Measurements from ENCODE around the gene VANGL1.

VANGL1 gene

GRCh38 chr1:115604508-115604907 is 37.3 kb upstream of the VANGL1 start:
- Histone ChIP-seq H3K9me3 (ENCODE audit: control extremely low read depth in 1 of 5, control insufficient read depth in 4 of 5, insufficient read depth in 2 of 5, low read depth in 1 of 5, low read length in 4 of 5) (no peaks in the 10 kb centered on the region), H3K36me3 (ENCODE audit: control insufficient read depth in 4 of 4, insufficient read depth in 4 of 4, low read length in 3 of 4) (no peaks in the 10 kb centered on the region)
- POLR2A ChIA-PET = no interaction called here

GRCh38 chr1:115606305-115606704 is 35.5 kb upstream of the VANGL1 start:
- no peaks in the 10 kb centered on the region for H3K27me3 ChIP-seq (replicated peaks in 2 of 5; ENCODE audit: control insufficient read depth in 4 of 5, insufficient read depth in 5 of 5, low read length in 4 of 5)
- H3K4me1 ChIP-seq (ENCODE audit: control extremely low read depth in 1 of 4, control insufficient read depth in 4 of 4, insufficient read depth in 4 of 4, low read length in 3 of 4) = no peaks in the 10 kb centered on the region
- DNase-seq = no peak
- no peaks in the 10 kb centered on the region for H3K9me3 ChIP-seq (ENCODE audit: control extremely low read depth in 1 of 5, control insufficient read depth in 4 of 5, insufficient read depth in 2 of 5, low read depth in 1 of 5, low read length in 4 of 5)
- H3K27ac ChIP-seq (ENCODE audit: insufficient read depth in 1 of 2, low read depth in 1 of 2, low read length in 2 of 2, poor library complexity in 1 of 2, severe bottlenecking in 2 of 2) = no peak overlapping the region
- 85% methylated on average over 5 of the region's 5 CpGs for WGBS (ENCODE audit: insufficient coverage)
- no peak overlapping the region for H3K4me3 ChIP-seq (ENCODE audit: control insufficient read depth in 1 of 7, extremely low read depth in 1 of 7, insufficient read depth in 4 of 7, low read depth in 2 of 7, low read length in 6 of 7)
- ChIA-PET CTCF (interaction anchor here (0.7 to 3.8 kb wide), 3 partner anchors 72 to 100 kb away, joined by 3 to 46 read pairs (median 4); no protein-coding TSS in a partner anchor), POLR2A (interaction anchor here (0.7 kb wide), 1 partner anchor 9 kb away, joined by 4 read pairs; no protein-coding TSS in a partner anchor)
- H3K36me3 ChIP-seq (ENCODE audit: control insufficient read depth in 4 of 4, insufficient read depth in 4 of 4, low read length in 3 of 4) = no peaks in the 10 kb centered on the region

More at GRCh38 chr1:115604508-115604907, 37.3 kb upstream of the VANGL1 start:
- no peak overlapping the region for H3K27ac ChIP-seq (ENCODE audit: insufficient read depth in 1 of 2, low read depth in 1 of 2, low read length in 2 of 2, poor library complexity in 1 of 2, severe bottlenecking in 2 of 2)
- WGBS (ENCODE audit: insufficient coverage) = 94% methylated on average over 3 of the region's 3 CpGs
- no peak for DNase-seq
- no peaks in the 10 kb centered on the region for H3K27me3 ChIP-seq (replicated peaks in 2 of 5; ENCODE audit: control insufficient read depth in 4 of 5, insufficient read depth in 5 of 5, low read length in 4 of 5)
- H3K4me1 ChIP-seq (ENCODE audit: control extremely low read depth in 1 of 4, control insufficient read depth in 4 of 4, insufficient read depth in 4 of 4, low read length in 3 of 4) = no peaks in the 10 kb centered on the region
- CTCF ChIA-PET = interaction anchor here (0.9 kb wide), 1 partner anchor 11 kb away, joined by 3 read pairs; no protein-coding TSS in a partner anchor
- H3K4me3 ChIP-seq (ENCODE audit: control insufficient read depth in 1 of 7, extremely low read depth in 1 of 7, insufficient read depth in 4 of 7, low read depth in 2 of 7, low read length in 6 of 7) = no peak overlapping the region

- DNase-seq = no peak
- Histone ChIP-seq H3K9me3 (ENCODE audit: control extremely low read depth in 1 of 5, control insufficient read depth in 4 of 5, insufficient read depth in 2 of 5, low read depth in 1 of 5, low read length in 4 of 5) (no peaks in the 10 kb centered on the region), H3K27me3 (replicated peaks in 2 of 5; ENCODE audit: control insufficient read depth in 4 of 5, insufficient read depth in 5 of 5, low read length in 4 of 5) (no peaks in the 10 kb centered on the region), H3K4me3 (ENCODE audit: control insufficient read depth in 1 of 7, extremely low read depth in 1 of 7, insufficient read depth in 4 of 7, low read depth in 2 of 7, low read length in 6 of 7) (no peak overlapping the region), H3K4me1 (ENCODE audit: control extremely low read depth in 1 of 4, control insufficient read depth in 4 of 4, insufficient read depth in 4 of 4, low read length in 3 of 4) (no peaks in the 10 kb centered on the region), H3K36me3 (ENCODE audit: control insufficient read depth in 4 of 4, insufficient read depth in 4 of 4, low read length in 3 of 4) (no peaks in the 10 kb centered on the region), H3K27ac (ENCODE audit: insufficient read depth in 1 of 2, low read depth in 1 of 2, low read length in 2 of 2, poor library complexity in 1 of 2, severe bottlenecking in 2 of 2) (no peak overlapping the region)
- 92% methylated on average over 1 of the region's 1 CpG for WGBS (ENCODE audit: insufficient coverage)
- ChIA-PET CTCF (interaction anchor here (0.9 to 3.8 kb wide), 18 partner anchors 9 to 472 kb away, joined by 3 to 46 read pairs (median 7); partner anchors contain the start of gene VANGL1), POLR2A (no interaction called here)
These were observed 32.7 kb upstream of the VANGL1 start for GRCh38 chr1:115609021-115609420.

- Histone ChIP-seq H3K9me3 (ENCODE audit: control extremely low read depth in 1 of 5, control insufficient read depth in 4 of 5, insufficient read depth in 2 of 5, low read depth in 1 of 5, low read length in 4 of 5) (peaks cover 0 to 3% (median 1%) of the 10 kb centered on the region in 5 experiments), H3K27ac (ENCODE audit: insufficient read depth in 1 of 2, low read depth in 1 of 2, low read length in 2 of 2, poor library complexity in 1 of 2, severe bottlenecking in 2 of 2) (no peak overlapping the region), H3K36me3 (ENCODE audit: control insufficient read depth in 4 of 4, insufficient read depth in 4 of 4, low read length in 3 of 4) (no peaks in the 10 kb centered on the region), H3K4me1 (ENCODE audit: control extremely low read depth in 1 of 4, control insufficient read depth in 4 of 4, insufficient read depth in 4 of 4, low read length in 3 of 4) (no peaks in the 10 kb centered on the region), H3K27me3 (replicated peaks in 2 of 5; ENCODE audit: control insufficient read depth in 4 of 5, insufficient read depth in 5 of 5, low read length in 4 of 5) (peaks cover 0 to 2% (median 0%) of the 10 kb centered on the region in 5 experiments), H3K4me3 (ENCODE audit: control insufficient read depth in 1 of 7, extremely low read depth in 1 of 7, insufficient read depth in 4 of 7, low read depth in 2 of 7, low read length in 6 of 7) (no peak overlapping the region)
- ChIA-PET CTCF (no interaction called here), POLR2A (no interaction called here)
- no peak for DNase-seq
- WGBS (ENCODE audit: insufficient coverage) = 95% methylated on average over 4 of the region's 4 CpGs
These were observed 28.0 kb upstream of the VANGL1 start for GRCh38 chr1:115613767-115614166.

- Histone ChIP-seq H3K27me3 (replicated peaks in 2 of 5; ENCODE audit: control insufficient read depth in 4 of 5, insufficient read depth in 5 of 5, low read length in 4 of 5) (peaks cover 0 to 2% (median 0%) of the 10 kb centered on the region in 5 experiments), H3K4me1 (ENCODE audit: control extremely low read depth in 1 of 4, control insufficient read depth in 4 of 4, insufficient read depth in 4 of 4, low read length in 3 of 4) (no peaks in the 10 kb centered on the region), H3K36me3 (ENCODE audit: control insufficient read depth in 4 of 4, insufficient read depth in 4 of 4, low read length in 3 of 4) (no peaks in the 10 kb centered on the region), H3K9me3 (ENCODE audit: control extremely low read depth in 1 of 5, control insufficient read depth in 4 of 5, insufficient read depth in 2 of 5, low read depth in 1 of 5, low read length in 4 of 5) (peaks cover 3 to 18% (median 5%) of the 10 kb centered on the region in 5 experiments), H3K4me3 (ENCODE audit: control insufficient read depth in 1 of 7, extremely low read depth in 1 of 7, insufficient read depth in 4 of 7, low read depth in 2 of 7, low read length in 6 of 7) (no peak overlapping the region), H3K27ac (ENCODE audit: insufficient read depth in 1 of 2, low read depth in 1 of 2, low read length in 2 of 2, poor library complexity in 1 of 2, severe bottlenecking in 2 of 2) (no peak overlapping the region)
- ChIA-PET CTCF (interaction anchor here (1.0 to 1.4 kb wide), 2 partner anchors 23 to 86 kb away, joined by 3 to 5 read pairs; no protein-coding TSS in a partner anchor), POLR2A (no interaction called here)
- DNase-seq = no peak
These were observed 21.3 kb upstream of the VANGL1 start for GRCh38 chr1:115620453-115620852.

- CTCF ChIA-PET = interaction anchor here (1.0 to 1.4 kb wide), 2 partner anchors 22 to 86 kb away, joined by 3 to 5 read pairs; no protein-coding TSS in a partner anchor
- Histone ChIP-seq H3K9me3 (ENCODE audit: control extremely low read depth in 1 of 5, control insufficient read depth in 4 of 5, insufficient read depth in 2 of 5, low read depth in 1 of 5, low read length in 4 of 5) (peaks cover 3 to 18% (median 5%) of the 10 kb centered on the region in 5 experiments), H3K27me3 (replicated peaks in 2 of 5; ENCODE audit: control insufficient read depth in 4 of 5, insufficient read depth in 5 of 5, low read length in 4 of 5) (peaks cover 0 to 2% (median 0%) of the 10 kb centered on the region in 5 experiments), H3K4me1 (ENCODE audit: control extremely low read depth in 1 of 4, control insufficient read depth in 4 of 4, insufficient read depth in 4 of 4, low read length in 3 of 4) (no peaks in the 10 kb centered on the region), H3K4me3 (ENCODE audit: control insufficient read depth in 1 of 7, extremely low read depth in 1 of 7, insufficient read depth in 4 of 7, low read depth in 2 of 7, low read length in 6 of 7) (no peak overlapping the region), H3K27ac (ENCODE audit: insufficient read depth in 1 of 2, low read depth in 1 of 2, low read length in 2 of 2, poor library complexity in 1 of 2, severe bottlenecking in 2 of 2) (no peak overlapping the region), H3K36me3 (ENCODE audit: control insufficient read depth in 4 of 4, insufficient read depth in 4 of 4, low read length in 3 of 4) (no peaks in the 10 kb centered on the region)
- no peak for DNase-seq
- POLR2A ChIA-PET = no interaction called here
These were observed 20.8 kb upstream of the VANGL1 start for GRCh38 chr1:115620950-115621349.

- H3K4me3 ChIP-seq (ENCODE audit: control insufficient read depth in 1 of 7, extremely low read depth in 1 of 7, insufficient read depth in 4 of 7, low read depth in 2 of 7, low read length in 6 of 7) = no peak overlapping the region
- WGBS (ENCODE audit: insufficient coverage) = 89% methylated on average over 1 of the region's 1 CpG
- no peaks in the 10 kb centered on the region for H3K36me3 ChIP-seq (ENCODE audit: control insufficient read depth in 4 of 4, insufficient read depth in 4 of 4, low read length in 3 of 4)
- ChIA-PET POLR2A (no interaction called here), CTCF (interaction anchor here (1.2 kb wide), 1 partner anchor 8 kb away, joined by 3 read pairs; no protein-coding TSS in a partner anchor)
- H3K27ac ChIP-seq (ENCODE audit: insufficient read depth in 1 of 2, low read depth in 1 of 2, low read length in 2 of 2, poor library complexity in 1 of 2, severe bottlenecking in 2 of 2) = no peak overlapping the region
- H3K27me3 ChIP-seq (replicated peaks in 2 of 5; ENCODE audit: control insufficient read depth in 4 of 5, insufficient read depth in 5 of 5, low read length in 4 of 5) = no peaks in the 10 kb centered on the region
- no peak for DNase-seq
- H3K9me3 ChIP-seq (ENCODE audit: control extremely low read depth in 1 of 5, control insufficient read depth in 4 of 5, insufficient read depth in 2 of 5, low read depth in 1 of 5, low read length in 4 of 5) = peaks cover 0 to 14% (median 5%) of the 10 kb centered on the region in 5 experiments
- no peaks in the 10 kb centered on the region for H3K4me1 ChIP-seq (ENCODE audit: control extremely low read depth in 1 of 4, control insufficient read depth in 4 of 4, insufficient read depth in 4 of 4, low read length in 3 of 4)
These were observed 16.9 kb upstream of the VANGL1 start for GRCh38 chr1:115624859-115625258.
